ENCODE data around the gene QSER1.

DNA sequence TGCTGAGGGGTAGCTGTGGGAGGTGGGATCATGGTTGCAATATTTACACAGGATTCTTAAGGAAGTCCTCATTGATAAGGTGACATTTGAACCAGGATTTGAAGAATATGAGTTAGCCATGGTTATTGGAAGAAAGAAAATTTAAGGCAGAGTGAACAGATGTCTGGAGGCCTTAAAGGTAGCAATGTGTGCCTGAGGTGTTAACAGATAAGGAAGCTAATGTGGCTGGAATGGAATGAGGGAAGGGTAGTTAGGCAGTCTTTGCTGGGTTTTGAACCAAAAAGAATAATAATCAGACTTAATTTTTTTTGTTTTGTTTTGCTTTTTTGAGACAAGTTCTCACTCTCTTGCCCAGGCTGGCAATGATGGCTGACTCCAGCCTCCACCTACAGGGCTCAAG lies 113.4 kb downstream of the QSER1 start:
- TF ChIP-seq CTCF (optimal IDR thresholded peaks at IDR 0.05 in 1 of 3, IDR thresholded peaks at IDR 0.05 in 1 of 3, conservative IDR thresholded peaks at IDR 0.05 in 1 of 3; ENCODE audit: extremely low read depth in 1 of 3, insufficient read depth in 2 of 3, low read length in 3 of 3) (no peak), EZH2 (IDR thresholded peaks at IDR 0.05; ENCODE audit: low read length) (no peak)

Data from keratinocyte (primary cell).